NOMO-1 treated with DMSO at 0.1 percent for 48 hours (cell line): ENCODE results near the gene RPL32.
"Not testable (repeated sequence)": the region's sequence is repeated elsewhere in the genome, so short reads cannot be mapped to it uniquely, and the experiment has no call there.

ENCODE experiments used
- DNase-seq: peaks from one replicate; lab custom pipeline; 2025; ENCODE audit not compliant: unreplicated experiment; lab: John Stamatoyannopoulos, UW

The RPL32 gene

GRCh38 chr3:12810013-12810780 is 31.2 kb downstream of the RPL32 start:
- DNase-seq: peak; percentile 84

GRCh38 chr3:12809435-12809834 is 31.9 kb downstream of the RPL32 start:
- no peak for DNase-seq

GRCh38 chr3:12809001-12809400 is 32.4 kb downstream of the RPL32 start:
- DNase-seq: no peak

GRCh38 chr3:12808587-12808986 is 32.8 kb downstream of the RPL32 start:
- no peak for DNase-seq

GRCh38 chr3:12807601-12808359 is 33.6 kb downstream of the RPL32 start:
- no peak for DNase-seq

GRCh38 chr3:12807066-12807465 is 34.3 kb downstream of the RPL32 start:
- no peak for DNase-seq

- no peak for DNase-seq
Measured at GRCh38 chr3:12803371-12803770, 38.0 kb downstream of the RPL32 start.

- no peak for DNase-seq
Measured at GRCh38 chr3:12799525-12800440, 41.6 kb downstream of the RPL32 start.

- no peak for DNase-seq
Measured at GRCh38 chr3:12798559-12799179, 42.7 kb downstream of the RPL32 start.

GRCh38 chr3:12797892-12798558 is 43.3 kb downstream of the RPL32 start:
- no peak for DNase-seq

- DNase-seq: no peak
Measured at GRCh38 chr3:12797124-12797891, 44.1 kb downstream of the RPL32 start.

- no peak for DNase-seq
Measured at GRCh38 chr3:12796171-12797123, 44.9 kb downstream of the RPL32 start, which contains the start of gene CAND2. Gene CAND2, plus strand, starts transcription at chr3:12796680. Its CDS starts 41 bp downstream, at chr3:12796721.

- no peak for DNase-seq
Measured at GRCh38 chr3:12793701-12794100, 47.7 kb downstream of the RPL32 start.

GRCh38 chr3:12791430-12791829 is 49.9 kb downstream of the RPL32 start:
- no peak for DNase-seq

GRCh38 chr3:12787967-12788690 is 53.2 kb downstream of the RPL32 start:
- DNase-seq: not testable (repeated sequence)

- peak; percentile 8 for DNase-seq
Measured at GRCh38 chr3:12787346-12787745, 54.0 kb downstream of the RPL32 start.

GRCh38 chr3:12785096-12785495 is 56.3 kb downstream of the RPL32 start:
- DNase-seq: no peak
